HepG2 (cell line): ENCODE measurements around the gene DHRS4L2. TPM values are rescaled to one million over a fixed set of nuclear protein-coding genes. Genes with fewer than 3 reads are reported as not detected.

Source experiments
- ATAC-seq: fragments of 200-7000 bp; cut with Tn5 transposase; 3 replicates; pipeline ENCODE4 v1.9.1; 2020; ENCODE audit warnings: mild to moderate bottlenecking, moderate library complexity
- BruUV-seq: library from RNA; stranded (reverse); fragments of 400-500 nt; replicated peaks from 2 replicates; lab custom pipeline; 2021; lab: Mats Ljungman, UMichigan
- CTCF ChIA-PET: fragments of 300-600 bp; formaldehyde crosslinking; extraction: SDS; loops from one replicate; lab custom pipeline; 2021; ENCODE audit warnings: low total read pairs, inconsistent platforms, low intra/inter-chr PET ratio; lab: Yijun Ruan, JAX
- POLR2A ChIA-PET: fragments of 350-600 bp; sonication (Branson Sonifier 250); formaldehyde crosslinking; loops from one replicate; lab custom pipeline; 2020; ENCODE audit warnings: antibody characterized with exemption, inconsistent platforms; lab: Yijun Ruan, JAX
- DNase-seq: peaks from one replicate; pipeline ENCODE4 v3.0.0-alpha.2; 2015; ENCODE audit warnings: low spot score
- FAIRE-seq: peaks from 3 replicates; lab custom pipeline; 2011; peaks lifted over from hg19 to GRCh38; lab: Jason Lieb, UNC
- H2AFZ ChIP-seq: one replicate; pipeline ENCODE4 v1.6.1; 2011; ENCODE audit warnings: low read length, inconsistent platforms
- H3K27ac ChIP-seq: fragments of 300-600 bp; 3 replicates; pipeline ENCODE4 v1.8.0; 2011; ENCODE audit warnings: mixed run types, mild to moderate bottlenecking, mixed read lengths, low read length, inconsistent platforms; ENCODE audit not compliant: insufficient read depth; ENCODE audit errors: extremely low read length
- H3K27me3 ChIP-seq, 2 experiments: fragments of 200-600 bp in 1 of 2; 2 replicates in 1 of 2; 3 replicates in 1 of 2; pipeline versions ENCODE4 v1.6.0 to v1.8.0; 2011; ENCODE audit warnings: low read length in 2 of 2, mild to moderate bottlenecking in 2 of 2, moderate library complexity in 2 of 2, inconsistent platforms in 1 of 2; ENCODE audit not compliant: insufficient read depth in 2 of 2, control insufficient read depth in 1 of 2
- H3K36me3 ChIP-seq, 2 experiments: fragments of 200-600 bp in 1 of 2; replicated peaks in 1 of 2; 2 replicates in 1 of 2; 3 replicates in 1 of 2; pipeline versions ENCODE4 v1.5.1 to v1.8.0; 2011; ENCODE audit warnings: low read length in 2 of 2, inconsistent platforms in 1 of 2; ENCODE audit not compliant: insufficient read depth in 2 of 2, control insufficient read depth in 1 of 2
- H3K4me1 ChIP-seq: 2 replicates; pipeline ENCODE4 v1.5.1; 2012; ENCODE audit warnings: low read length, inconsistent platforms; ENCODE audit not compliant: insufficient read depth
- H3K4me2 ChIP-seq: 2 replicates; pipeline ENCODE4 v1.6.0; 2011; ENCODE audit warnings: low read depth, low read length, inconsistent platforms
- H3K4me3 ChIP-seq, 3 experiments: fragments of 200-600 bp in 1 of 3; sonication (generic), shearing (Covaris generic) in 1 of 3; replicated peaks in 1 of 3; 2 replicates each; pipeline ENCODE4 v1.5.1; 2011 to 2016; ENCODE audit warnings: low read length in 3 of 3, inconsistent platforms in 2 of 3, low read depth in 2 of 3, mild to moderate bottlenecking in 2 of 3, control low read depth in 1 of 3, mixed read lengths in 1 of 3; ENCODE audit not compliant: insufficient read depth in 1 of 3
- H3K79me2 ChIP-seq: one replicate; pipeline ENCODE4 v1.6.1; 2011; ENCODE audit warnings: low read length, inconsistent platforms; ENCODE audit not compliant: insufficient read depth
- H3K9ac ChIP-seq: 2 replicates; pipeline ENCODE4 v1.6.0; 2011; ENCODE audit warnings: mild to moderate bottlenecking, low read depth, low read length, inconsistent platforms; ENCODE audit not compliant: insufficient read depth
- H3K9me3 ChIP-seq: 2 replicates; pipeline ENCODE4 v1.5.1; 2012; ENCODE audit warnings: mild to moderate bottlenecking, low read length
- H4K20me1 ChIP-seq: 2 replicates; pipeline ENCODE4 v1.6.0; 2011; ENCODE audit warnings: inconsistent platforms, mild to moderate bottlenecking, low read length, moderate library complexity; ENCODE audit not compliant: insufficient read depth
- HNRNPH1 ChIP-seq: fragments of 200-400 bp; formaldehyde crosslinking; optimal IDR thresholded peaks from 2 replicates; pipeline ENCODE3; 2017; ENCODE audit warnings: mild to moderate bottlenecking, low read depth, low read length
- IKZF1 ChIP-seq: fragments of 450-650 bp; IDR thresholded peaks from 2 replicates; pipeline ENCODE4 v1.7.1; 2016
- MEIS2 ChIP-seq: sonication (generic); formaldehyde crosslinking; IDR thresholded peaks from 2 replicates; pipeline ENCODE4 v1.9.0; 2021; ENCODE audit warnings: mild to moderate bottlenecking, missing genetic modification reagents
- POLR2A ChIP-seq, 2 experiments: IDR thresholded peaks; 2 replicates each; pipeline ENCODE4 v1.6.1; 2011; ENCODE audit warnings: low read depth in 2 of 2, low read length in 2 of 2, mild to moderate bottlenecking in 1 of 2, moderate library complexity in 1 of 2; ENCODE audit not compliant: insufficient read depth in 1 of 2
- RORA ChIP-seq: sonication (generic); formaldehyde crosslinking; IDR thresholded peaks from 2 replicates; pipeline ENCODE4 v1.5.0; 2020; ENCODE audit warnings: mild to moderate bottlenecking, missing genetic modification reagents, moderate library complexity
- YY1 ChIP-seq: IDR thresholded peaks from 2 replicates; pipeline ENCODE4 v1.6.1; 2011; ENCODE audit warnings: low read length, low read depth, moderate library complexity, mild to moderate bottlenecking; ENCODE audit not compliant: insufficient read depth, insufficient replicate concordance
- ZFP82 ChIP-seq: sonication (generic); formaldehyde crosslinking; IDR thresholded peaks from 2 replicates; pipeline ENCODE4 v1.5.1; 2020; ENCODE audit warnings: mild to moderate bottlenecking, missing genetic modification reagents, borderline replicate concordance
- ZNF138 ChIP-seq: sonication (generic); formaldehyde crosslinking; IDR thresholded peaks from 2 replicates; pipeline ENCODE4 v1.5.0; 2020; ENCODE audit warnings: mild to moderate bottlenecking, low read depth, missing genetic modification reagents
- ZNF432 ChIP-seq: sonication (generic); formaldehyde crosslinking; IDR thresholded peaks from 2 replicates; pipeline ENCODE4 v1.5.0; 2020; ENCODE audit warnings: missing genetic modification reagents, mild to moderate bottlenecking, borderline replicate concordance
- ZNF619 ChIP-seq: sonication (generic); formaldehyde crosslinking; IDR thresholded peaks from 2 replicates; pipeline ENCODE4 v1.4.0; 2020; ENCODE audit warnings: mild to moderate bottlenecking, missing genetic modification reagents
- ZNF883 ChIP-seq: sonication (generic); formaldehyde crosslinking; IDR thresholded peaks from 2 replicates; pipeline ENCODE4 v1.5.1; 2020; ENCODE audit warnings: mild to moderate bottlenecking, missing genetic modification reagents; ENCODE audit errors: not compliant biosample characterization
- WGBS: methylation state at CpG from one replicate; pipeline ENCODE4 v1.1.6; 2017; ENCODE audit warnings: low lambda C conversion rate; 5-methylcytosine and 5-hydroxymethylcytosine counted together
- in situ Hi-C: cut with HindIII; loops from 2 replicates; pipeline ENCODE4 v1.10.0; 2017; ENCODE audit warnings: low pct_unique_long_range_greater_than_20kb; ENCODE audit not compliant: extremely low pct_ligation_motif_present
- intact Hi-C: fragments of 100-400 bp; cut with micrococcal nuclease; formaldehyde crosslinking; loops from one replicate; pipeline ENCODE4 v1.10.0; 2022; ENCODE audit not compliant: unreplicated experiment
- polyA plus RNA-seq, 8 experiments: library from polyadenylated mRNA; depleted of rRNA in 3 of 8; stranded (reverse) in 7 of 8; unstranded in 1 of 8; fragments of >200 nt; fragmentation: Illumina TruSeq in 4 of 8; extraction: Trizol in 4 of 8; gene quantifications; 2 replicates each; pipeline versions ENCODE4 v1.2.1 to v1.2.3, GENCODE V29; 2011 to 2016; ENCODE audit warnings: low read depth in 4 of 8, missing spikeins in 1 of 8, mixed read lengths in 1 of 8; ENCODE audit not compliant: insufficient read depth in 1 of 8
- total RNA-seq, 5 experiments: library from RNA; depleted of rRNA; stranded (reverse); fragments of >200 nt; fragmentation: Illumina TruSeq; extraction: Trizol; gene quantifications; 2 replicates each; pipeline ENCODE4 v1.2.3, GENCODE V29; 2016; ENCODE audit warnings: low read depth in 1 of 5
- TF ChIP-seq, protein P1 (sequence below): fragments of 450-650 bp; IDR thresholded peaks from 2 replicates; pipeline ENCODE4 v1.6.1; 2017
- TF ChIP-seq, protein P2 (sequence below): IDR thresholded peaks from 2 replicates; pipeline ENCODE4 v1.6.1; 2018; ENCODE audit warnings: missing genetic modification reagents, mild to moderate bottlenecking, missing compliant biosample characterization
- TF ChIP-seq, protein P3 (sequence below): sonication (generic); formaldehyde crosslinking; IDR thresholded peaks from 2 replicates; pipeline ENCODE4 v1.8.1; 2023; ENCODE audit warnings: mild to moderate bottlenecking, missing genetic modification reagents
- TF ChIP-seq, protein P4 (sequence below): sonication (generic); formaldehyde crosslinking; IDR thresholded peaks from 2 replicates; pipeline ENCODE4 v1.5.1; 2020; ENCODE audit warnings: mild to moderate bottlenecking, missing genetic modification reagents, borderline replicate concordance

DHRS4L2 gene
- total and polyA plus RNA-seq, 2 of the 13 experiments (the other 11 are each of a cell fraction or from before 2014, with no cell fraction given), result 24.7 to 38.2 TPM

DNA sequence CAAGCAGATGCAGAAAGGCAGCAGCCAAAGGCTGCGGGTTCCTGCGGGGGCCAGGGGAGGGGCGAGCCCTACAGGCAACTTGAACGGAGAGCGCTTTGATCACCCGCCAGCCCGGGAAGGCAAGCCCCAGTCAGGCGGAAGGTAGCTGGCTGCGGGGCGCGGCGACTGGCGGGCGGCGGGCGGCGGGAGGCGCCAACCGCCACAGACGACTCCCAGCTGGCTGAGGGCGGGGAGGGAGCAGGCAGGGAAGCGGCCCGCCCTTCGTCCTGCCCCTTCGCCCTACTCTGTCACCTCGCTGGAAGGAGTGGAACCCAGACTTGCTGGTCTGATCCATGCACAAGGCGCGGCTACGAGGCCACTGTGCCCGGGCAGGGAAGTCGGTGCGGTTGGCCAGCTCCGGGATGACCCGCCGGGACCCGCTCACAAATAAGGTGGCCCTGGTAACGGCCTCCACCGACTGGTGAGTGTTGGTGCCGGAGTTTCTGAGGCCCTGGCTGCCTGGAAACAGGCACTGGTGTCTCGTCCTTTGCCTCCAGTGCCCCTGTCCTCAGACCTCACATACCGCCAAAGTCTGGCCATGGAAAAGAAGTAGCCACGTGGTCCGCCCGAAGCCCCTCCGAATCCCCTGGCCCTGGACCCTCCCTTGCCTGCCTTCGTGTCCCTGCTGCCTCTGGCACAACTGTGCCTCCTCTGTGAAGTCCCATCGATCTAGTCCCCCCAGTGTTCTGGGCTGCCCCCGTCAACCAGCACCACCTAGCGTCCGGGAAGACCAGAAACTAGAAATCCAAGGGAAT lies 47.6 kb downstream of the DHRS4L2 start:
- Histone ChIP-seq H3K9ac (peak overlapping the region; percentile 51), H3K27ac (peak overlapping the region; percentile 57), H3K9me3 (peaks cover 11% of the 10 kb centered on the region), H3K36me3 (no peaks in the 10 kb centered on the region), H3K27me3 (peaks cover 0 to 4% of the 10 kb centered on the region in 2 experiments; a peak in 1 of 5 replicates), H2AFZ (no peak overlapping the region), H3K4me2 (peak overlapping the region; percentile 77), H4K20me1 (no peaks in the 10 kb centered on the region), H3K4me1 (peaks cover 43% of the 10 kb centered on the region), H3K79me2 (no peaks in the 10 kb centered on the region), H3K4me3 (peak overlapping the region; percentile 31 to 68 (median 62); a peak in 5 of 6 replicates)
- FAIRE-seq (peak; percentile 18), ATAC-seq (peak; percentile 78), DNase-seq (peak; percentile 80)
- BruUV-seq, result TSS peak; percentile 65
- CTCF ChIA-PET, result interaction anchor here (0.8 to 4.0 kb wide), 2 partner anchors 23 to 54 kb away, joined by 4 to 85 read pairs; no protein-coding TSS in a partner anchor
- intact Hi-C loops, result loop anchor here (1.0 to 10.0 kb wide), 4 partner anchors 22 to 312 kb away; no protein-coding TSS in a partner anchor
- in situ Hi-C loops, result loop anchor here (10.0 kb wide), 1 partner anchor 52 kb away; the partner anchor contains the start of gene DHRS4L2
- 63% methylated on average over 50 of the region's 50 CpGs for WGBS
- POLR2A ChIA-PET, result interaction anchor here (0.6 to 1.1 kb wide), 5 partner anchors 52 to 78 kb away, joined by 3 to 8 read pairs (median 3); partner anchors contain the start of genes DCAF11, NRL and PCK2
- TF ChIP-seq ZNF619 (CRISPR knock-in tag), result 0 out of 2 replicates have a peak, but pooled peaks have one; percentile 70
- peak; percentile 41; the same call in 1 of the 2 replicates for TF ChIP-seq MEIS2 (CRISPR knock-in tag)
- TF ChIP-seq POLR2A (IDR thresholded peaks at IDR 0.05; ENCODE audit: insufficient read depth in 1 of 2, low read depth in 2 of 2, low read length in 2 of 2), result peak; percentile 70 to 84
- TF ChIP-seq ZNF432 (CRISPR knock-in tag), result no peak
- no peak for TF ChIP-seq RORA (CRISPR knock-in tag)
- peak; percentile 80; the same call in 1 of the 2 replicates for TF ChIP-seq ZFP82
- TF ChIP-seq ZNF138 (CRISPR knock-in tag), result peak; percentile 22; the same call in 1 of the 2 replicates
- peak; percentile 73 for TF ChIP-seq YY1
- no peak for TF ChIP-seq IKZF1
- TF ChIP-seq HNRNPH1, result no peak
- TF ChIP-seq, protein P1, sequence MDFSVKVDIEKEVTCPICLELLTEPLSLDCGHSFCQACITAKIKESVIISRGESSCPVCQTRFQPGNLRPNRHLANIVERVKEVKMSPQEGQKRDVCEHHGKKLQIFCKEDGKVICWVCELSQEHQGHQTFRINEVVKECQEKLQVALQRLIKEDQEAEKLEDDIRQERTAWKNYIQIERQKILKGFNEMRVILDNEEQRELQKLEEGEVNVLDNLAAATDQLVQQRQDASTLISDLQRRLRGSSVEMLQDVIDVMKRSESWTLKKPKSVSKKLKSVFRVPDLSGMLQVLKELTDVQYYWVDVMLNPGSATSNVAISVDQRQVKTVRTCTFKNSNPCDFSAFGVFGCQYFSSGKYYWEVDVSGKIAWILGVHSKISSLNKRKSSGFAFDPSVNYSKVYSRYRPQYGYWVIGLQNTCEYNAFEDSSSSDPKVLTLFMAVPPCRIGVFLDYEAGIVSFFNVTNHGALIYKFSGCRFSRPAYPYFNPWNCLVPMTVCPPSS, result no peak
- TF ChIP-seq, protein P2, sequence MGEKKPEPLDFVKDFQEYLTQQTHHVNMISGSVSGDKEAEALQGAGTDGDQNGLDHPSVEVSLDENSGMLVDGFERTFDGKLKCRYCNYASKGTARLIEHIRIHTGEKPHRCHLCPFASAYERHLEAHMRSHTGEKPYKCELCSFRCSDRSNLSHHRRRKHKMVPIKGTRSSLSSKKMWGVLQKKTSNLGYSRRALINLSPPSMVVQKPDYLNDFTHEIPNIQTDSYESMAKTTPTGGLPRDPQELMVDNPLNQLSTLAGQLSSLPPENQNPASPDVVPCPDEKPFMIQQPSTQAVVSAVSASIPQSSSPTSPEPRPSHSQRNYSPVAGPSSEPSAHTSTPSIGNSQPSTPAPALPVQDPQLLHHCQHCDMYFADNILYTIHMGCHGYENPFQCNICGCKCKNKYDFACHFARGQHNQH, result peak; percentile 45; the same call in 1 of the 2 replicates
- peak; percentile 80 for TF ChIP-seq ZNF883 (CRISPR knock-in tag)
- TF ChIP-seq, protein P3, sequence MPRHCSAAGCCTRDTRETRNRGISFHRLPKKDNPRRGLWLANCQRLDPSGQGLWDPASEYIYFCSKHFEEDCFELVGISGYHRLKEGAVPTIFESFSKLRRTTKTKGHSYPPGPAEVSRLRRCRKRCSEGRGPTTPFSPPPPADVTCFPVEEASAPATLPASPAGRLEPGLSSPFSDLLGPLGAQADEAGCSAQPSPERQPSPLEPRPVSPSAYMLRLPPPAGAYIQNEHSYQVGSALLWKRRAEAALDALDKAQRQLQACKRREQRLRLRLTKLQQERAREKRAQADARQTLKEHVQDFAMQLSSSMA (CRISPR knock-in tag), result no peak
- TF ChIP-seq, protein P4, sequence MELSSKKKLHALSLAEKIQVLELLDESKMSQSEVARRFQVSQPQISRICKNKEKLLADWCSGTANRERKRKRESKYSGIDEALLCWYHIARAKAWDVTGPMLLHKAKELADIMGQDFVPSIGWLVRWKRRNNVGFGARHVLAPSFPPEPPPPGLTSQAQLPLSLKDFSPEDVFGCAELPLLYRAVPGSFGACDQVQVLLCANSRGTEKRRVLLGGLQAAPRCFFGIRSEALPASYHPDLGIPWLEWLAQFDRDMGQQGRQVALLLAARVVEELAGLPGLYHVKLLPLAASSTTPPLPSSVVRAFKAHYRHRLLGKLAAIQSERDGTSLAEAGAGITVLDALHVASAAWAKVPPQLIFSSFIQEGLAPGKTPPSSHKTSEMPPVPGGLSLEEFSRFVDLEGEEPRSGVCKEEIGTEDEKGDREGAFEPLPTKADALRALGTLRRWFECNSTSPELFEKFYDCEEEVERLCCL (CRISPR knock-in tag), result 0 out of 2 replicates have a peak, but pooled peaks have one; percentile 52
